ENCODE results near the gene OCIAD1. TPM values are rescaled to one million over a fixed set of nuclear protein-coding genes. Genes with fewer than 3 reads are reported as not detected.
"Not testable (repeated sequence)": the region's sequence is repeated elsewhere in the genome, so short reads cannot be mapped to it uniquely, and the experiment has no call there.

OCIAD1 gene
- total and polyA plus RNA-seq, 4 donors = 52.4 to 114 (median 82.6) TPM

- Histone ChIP-seq H3K4me3 (ENCODE audit: low read depth in 1 of 3, low read length in 3 of 3) (no peak overlapping the region), H3K27ac (ENCODE audit: low read depth in 1 of 2, low read length in 2 of 2) (no peak overlapping the region), H3K27me3 (ENCODE audit: control insufficient read depth in 4 of 4, insufficient read depth in 4 of 4, low read length in 3 of 4) (no peaks in the 10 kb centered on the region), H3K9me3 (ENCODE audit: control insufficient read depth in 4 of 4, low read length in 3 of 4) (no peaks in the 10 kb centered on the region), H3K36me3 (ENCODE audit: control insufficient read depth in 4 of 4, insufficient read depth in 3 of 4, low read depth in 1 of 4, low read length in 3 of 4) (no peaks in the 10 kb centered on the region), H3K4me1 (ENCODE audit: control insufficient read depth in 4 of 4, insufficient read depth in 4 of 4, low read length in 3 of 4) (no peaks in the 10 kb centered on the region), H3K9ac (ENCODE audit: low read depth in 1 of 2, low read length in 2 of 2) (no peak overlapping the region)
- 81% methylated on average over 9 of the region's 9 CpGs for WGBS
- DNase-seq (ENCODE audit: low spot score) = no peak
- TF ChIP-seq GABPA (IDR thresholded peaks at IDR 0.05 in 1 of 2, conservative IDR thresholded peaks at IDR 0.05 in 1 of 2) = no peak
- TF ChIP-seq TAF1 (conservative IDR thresholded peaks at IDR 0.05) = no peak
- no peak for TF ChIP-seq HNF4A (conservative IDR thresholded peaks at IDR 0.05)
- TF ChIP-seq RXRA (IDR thresholded peaks at IDR 0.05) = no peak
- TF ChIP-seq REST (IDR thresholded peaks at IDR 0.05) = no peak
- no peak for TF ChIP-seq JUND (IDR thresholded peaks at IDR 0.05)
- TF ChIP-seq MAX (IDR thresholded peaks at IDR 0.05) = no peak
- no peak for TF ChIP-seq NR2F2 (IDR thresholded peaks at IDR 0.05)
- no peak for TF ChIP-seq RAD21 (IDR thresholded peaks at IDR 0.05)
- TF ChIP-seq SP1 (IDR thresholded peaks at IDR 0.05) = no peak
- no peak for TF ChIP-seq FOXA2 (IDR thresholded peaks at IDR 0.05)
- no peak for TF ChIP-seq HNF4G (IDR thresholded peaks at IDR 0.05)
- no peak for TF ChIP-seq YY1 (IDR thresholded peaks at IDR 0.05)
- TF ChIP-seq CTCF (IDR thresholded peaks at IDR 0.05; ENCODE audit: low read depth, low read length, missing input control) = no peak
- TF ChIP-seq EGR1 (IDR thresholded peaks at IDR 0.05; ENCODE audit: low read depth in 2 of 2) = no peak
- no peak for TF ChIP-seq ATF3 (IDR thresholded peaks at IDR 0.05)
- no peak for TF ChIP-seq FOXA1 (IDR thresholded peaks at IDR 0.05)
- TF ChIP-seq ZBTB33 (IDR thresholded peaks at IDR 0.05) = no peak
Observed at GRCh38 chr4:48879561-48880442, 48.9 kb downstream of the OCIAD1 start.

GRCh38 chr4:48881646-48882045 is 50.8 kb downstream of the OCIAD1 start:
- not testable (repeated sequence) for DNase-seq (ENCODE audit: low spot score); H3K9me3 ChIP-seq (ENCODE audit: control insufficient read depth in 4 of 4, low read length in 3 of 4); H3K27me3 ChIP-seq (ENCODE audit: control insufficient read depth in 4 of 4, insufficient read depth in 4 of 4, low read length in 3 of 4); H3K4me3 ChIP-seq (ENCODE audit: low read depth in 1 of 3, low read length in 3 of 3); H3K9ac ChIP-seq (ENCODE audit: low read depth in 1 of 2, low read length in 2 of 2); H3K27ac ChIP-seq (ENCODE audit: low read depth in 1 of 2, low read length in 2 of 2); H3K36me3 ChIP-seq (ENCODE audit: control insufficient read depth in 4 of 4, insufficient read depth in 3 of 4, low read depth in 1 of 4, low read length in 3 of 4); H3K4me1 ChIP-seq (ENCODE audit: control insufficient read depth in 4 of 4, insufficient read depth in 4 of 4, low read length in 3 of 4)
- WGBS = 76% methylated on average over 3 of the region's 3 CpGs

GRCh38 chr4:48889750-48890149 is 58.9 kb downstream of the OCIAD1 start:
- H3K4me3 ChIP-seq (ENCODE audit: low read depth in 1 of 3, low read length in 3 of 3); H3K9ac ChIP-seq (ENCODE audit: low read depth in 1 of 2, low read length in 2 of 2); H3K27me3 ChIP-seq (ENCODE audit: control insufficient read depth in 4 of 4, insufficient read depth in 4 of 4, low read length in 3 of 4); DNase-seq (ENCODE audit: low spot score); H3K9me3 ChIP-seq (ENCODE audit: control insufficient read depth in 4 of 4, low read length in 3 of 4); H3K4me1 ChIP-seq (ENCODE audit: control insufficient read depth in 4 of 4, insufficient read depth in 4 of 4, low read length in 3 of 4); H3K27ac ChIP-seq (ENCODE audit: low read depth in 1 of 2, low read length in 2 of 2): not testable (repeated sequence)
- H3K36me3 ChIP-seq (ENCODE audit: control insufficient read depth in 4 of 4, insufficient read depth in 3 of 4, low read depth in 1 of 4, low read length in 3 of 4) = peaks cover 2 to 29% (median 23%) of the 10 kb centered on the region in 4 donors
- 97% methylated on average over 3 of the region's 3 CpGs for whole genome bisulfite sequencing

Measured in liver (tissue), 9 donors.